HG02884 (cell line): ENCODE data around the gene SERPINF2.
"Not testable (repeated sequence)": the region's sequence is repeated elsewhere in the genome, so short reads cannot be mapped to it uniquely, and the experiment has no call there.

Experiments
- ATAC-seq: cut with Tn5 transposase; IDR thresholded peaks from one replicate; pipeline ENCODE4 v1.9.1; 2021; ENCODE audit warnings: mild to moderate bottlenecking, moderate library complexity; ENCODE audit not compliant: unreplicated experiment

Gene SERPINF2

GRCh38 chr17:1742371-1743087 is at the start of gene SERPINF2:
Gene SERPINF2 (plus strand): TSS chr17:1742871. CDS start chr17:1744996, 2,125 bp downstream.
- ATAC-seq, result no peak

GRCh38 chr17:1693339-1693738 is 49.3 kb upstream of the SERPINF2 start:
- ATAC-seq, result no peak

- ATAC-seq, result no peak
Observed at GRCh38 chr17:1695365-1695764, 47.3 kb upstream of the SERPINF2 start.

- no peak for ATAC-seq
Observed at GRCh38 chr17:1697681-1698080, 45.0 kb upstream of the SERPINF2 start.

GRCh38 chr17:1699891-1700290 is 42.8 kb upstream of the SERPINF2 start:
- not testable (repeated sequence) for ATAC-seq

- ATAC-seq, result no peak
Observed at GRCh38 chr17:1703063-1703462, 39.6 kb upstream of the SERPINF2 start.

- no peak for ATAC-seq
Observed at GRCh38 chr17:1705004-1705403, 37.7 kb upstream of the SERPINF2 start.

GRCh38 chr17:1707107-1707506 is 35.6 kb upstream of the SERPINF2 start:
- no peak for ATAC-seq

GRCh38 chr17:1708791-1709346 is 33.8 kb upstream of the SERPINF2 start:
- not testable (repeated sequence) for ATAC-seq

- no peak for ATAC-seq
Observed at GRCh38 chr17:1709403-1709951, 33.2 kb upstream of the SERPINF2 start.

GRCh38 chr17:1709971-1710806 is 32.5 kb upstream of the SERPINF2 start, which contains the start of gene TLCD2:
Gene TLCD2 (minus strand): TSS chr17:1710377. CDS start chr17:1710242, 135 bp downstream.
- no peak for ATAC-seq

- no peak for ATAC-seq
Observed at GRCh38 chr17:1710807-1711553, 31.7 kb upstream of the SERPINF2 start.

GRCh38 chr17:1711804-1712203 is 30.9 kb upstream of the SERPINF2 start:
- no peak for ATAC-seq

GRCh38 chr17:1712271-1712670 is 30.4 kb upstream of the SERPINF2 start:
- no peak for ATAC-seq

- no peak for ATAC-seq
Observed at GRCh38 chr17:1713160-1713877, 29.4 kb upstream of the SERPINF2 start.

- no peak for ATAC-seq
Observed at GRCh38 chr17:1713878-1714426, 28.7 kb upstream of the SERPINF2 start.

GRCh38 chr17:1714427-1714979 is 28.2 kb upstream of the SERPINF2 start:
- ATAC-seq, result no peak

- ATAC-seq, result no peak
Observed at GRCh38 chr17:1714980-1715802, 27.5 kb upstream of the SERPINF2 start.

GRCh38 chr17:1715803-1716075 is 26.9 kb upstream of the SERPINF2 start:
- ATAC-seq, result no peak
